Mucosa of descending colon (tissue), 3 donors: ENCODE results near the gene EMC10. TPM values are rescaled to one million over a fixed set of nuclear protein-coding genes. Genes with fewer than 3 reads are reported as not detected.

Experiments used
- ATAC-seq: fragments of 200-7000 bp; cut with Tn5 transposase; one replicate; pipeline ENCODE4 v1.9.1; 2020; ENCODE audit warnings: mild to moderate bottlenecking, moderate library complexity
- DNase-seq, 3 donors: peaks; one replicate each; pipeline ENCODE4 v3.0.0-alpha.2; 2020
- H3K36me3 ChIP-seq: fragments of 200-600 bp; one replicate; pipeline ENCODE4 v1.8.0; 2021; ENCODE audit warnings: low read depth, mild to moderate bottlenecking
- H3K4me1 ChIP-seq: fragments of 200-600 bp; one replicate; pipeline ENCODE4 v1.8.0; 2021; ENCODE audit warnings: low read depth, mild to moderate bottlenecking
- H3K4me3 ChIP-seq: fragments of 200-600 bp; one replicate; pipeline ENCODE4 v1.8.0; 2021; ENCODE audit warnings: mild to moderate bottlenecking
- H3K9me3 ChIP-seq: fragments of 200-600 bp; one replicate; pipeline ENCODE4 v1.8.0; 2021; ENCODE audit warnings: mild to moderate bottlenecking
- CTCF ChIP-seq: fragments of 200-600 bp; IDR thresholded peaks from one replicate; pipeline ENCODE4 v1.8.0; 2022; ENCODE audit warnings: antibody characterized with exemption, mild to moderate bottlenecking
- intact Hi-C, 2 donors: fragments of 100-400 bp; cut with DNase I in 1 of 2; cut with micrococcal nuclease in 1 of 2; formaldehyde crosslinking; loops; one replicate each; pipeline versions ENCODE4 v1.11.0 to v1.11.1; 2022; cut with DNase I, micrococcal nuclease
- total RNA-seq, 3 donors: library from RNA; stranded (reverse); fragmentation: NEBNext Ultra II Directional in 2 of 3; extraction: Animal tissue kit (Norgen Biotek cat#: 25700) in 2 of 3; gene quantifications; one replicate each; pipeline versions ENCODE4 v1.2.1 to v1.2.4, GENCODE V29; 2021 to 2023
- donor health status: DM: no; HTN: no; CAD: no; lungs with moderate emphysema.
- donor health status: DM: no; HTN: no; CAD: no.
- donor health status: DM: no; HTN: yes; CAD: no.

Gene EMC10
- total RNA-seq, 3 donors from 2014 or later = 79.6 to 121 (median 108) TPM

- no peaks in the 10 kb centered on the region for H3K4me1 ChIP-seq
- DNase-seq = peak in 1 of 3 donors; percentile 48
- no peak overlapping the region for H3K4me3 ChIP-seq
- no peak for TF ChIP-seq CTCF
- H3K36me3 ChIP-seq = no peaks in the 10 kb centered on the region
- intact Hi-C loops = no loop called here
- H3K9me3 ChIP-seq = no peaks in the 10 kb centered on the region
- no peak for ATAC-seq
Observed at GRCh38 chr19:50501568-50502475, 25.5 kb downstream of the EMC10 start.

- ATAC-seq (no peak), DNase-seq (peak in 1 of 3 donors; percentile 55)
- Histone ChIP-seq H3K4me3 (no peak overlapping the region), H3K36me3 (no peaks in the 10 kb centered on the region), H3K9me3 (no peaks in the 10 kb centered on the region), H3K4me1 (peaks cover 5% of the 10 kb centered on the region)
- intact Hi-C loops = no loop called here
- no peak for TF ChIP-seq CTCF
Observed at GRCh38 chr19:50505856-50506611, 29.7 kb downstream of the EMC10 start.

- TF ChIP-seq CTCF = no peak
- intact Hi-C loops = no loop called here
- DNase-seq (peak in 1 of 3 donors; percentile 36), ATAC-seq (no peak)
- Histone ChIP-seq H3K36me3 (peaks cover 3% of the 10 kb centered on the region), H3K4me1 (peaks cover 5% of the 10 kb centered on the region), H3K9me3 (no peaks in the 10 kb centered on the region), H3K4me3 (no peak overlapping the region)
Observed at GRCh38 chr19:50506700-50507099, 30.4 kb downstream of the EMC10 start.

- no peak for ATAC-seq
- Histone ChIP-seq H3K9me3 (no peaks in the 10 kb centered on the region), H3K4me1 (peaks cover 5% of the 10 kb centered on the region), H3K36me3 (peaks cover 3% of the 10 kb centered on the region), H3K4me3 (no peak overlapping the region)
- TF ChIP-seq CTCF = no peak
- DNase-seq = peak in 1 of 3 donors; percentile 49
- intact Hi-C loops = no loop called here
Observed at GRCh38 chr19:50507376-50507775, 31.1 kb downstream of the EMC10 start.

- intact Hi-C loops = no loop called here
- no peaks in the 10 kb centered on the region for H3K9me3 ChIP-seq
- ATAC-seq (no peak), DNase-seq (peak in 2 of 3 donors; percentile 20 to 31)
- H3K4me3 ChIP-seq = no peak overlapping the region
- peaks cover 5% of the 10 kb centered on the region for H3K4me1 ChIP-seq
- no peak for TF ChIP-seq CTCF
- peaks cover 3% of the 10 kb centered on the region for H3K36me3 ChIP-seq
Observed at GRCh38 chr19:50508843-50509190, 32.5 kb downstream of the EMC10 start.
